Activated CD8-positive, alpha-beta memory T cell treated with anti-CD3 and anti-CD28 coated beads for 4 hours (primary cell): Measurements from ENCODE around the gene TMEM63B.
A peak's percentile ranks its signal among the peaks of the same experiment; 100 is the strongest.

Experiments
- DNase-seq, 2 donors: peaks; one replicate each; pipeline ENCODE4 v3.0.0-alpha.2; 2020; ENCODE audit warnings: low read depth in 2 of 2

The TMEM63B gene

GRCh38 chr6:44117397-44118128 is 9.8 kb upstream of the TMEM63B start:
- DNase-seq = no peak

DNA sequence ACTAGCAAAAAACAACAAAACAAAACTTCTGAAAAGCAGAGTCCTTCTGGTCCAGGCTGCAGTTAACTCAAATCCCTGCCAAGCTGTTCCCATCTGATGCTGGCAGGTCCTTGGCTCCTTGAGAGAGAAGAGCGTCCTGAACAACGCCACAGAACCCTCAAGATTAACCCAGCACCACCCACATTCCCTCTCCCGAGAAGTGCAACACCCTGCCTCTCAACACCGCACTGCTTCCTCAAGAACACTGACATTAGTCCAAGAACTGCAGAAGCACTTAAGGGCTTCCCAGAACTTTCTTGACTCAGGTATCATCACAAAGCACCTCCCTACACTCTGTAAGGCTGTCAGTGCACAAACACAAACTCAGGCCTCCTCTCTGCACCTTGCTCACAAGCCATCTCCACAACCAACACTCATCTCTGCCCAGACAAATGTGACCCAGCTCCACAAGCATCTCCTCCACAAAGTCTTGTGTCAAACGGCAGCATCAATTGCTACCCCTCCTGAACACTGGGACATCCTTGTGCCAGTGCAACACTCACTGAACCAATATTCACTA is 7.6 kb upstream of the TMEM63B start:
- no peak for DNase-seq

- no peak for DNase-seq
Measured at GRCh38 chr6:44120692-44121443, 6.5 kb upstream of the TMEM63B start.

- DNase-seq = no peak
Measured at GRCh38 chr6:44122801-44123200, 4.6 kb upstream of the TMEM63B start.

DNA sequence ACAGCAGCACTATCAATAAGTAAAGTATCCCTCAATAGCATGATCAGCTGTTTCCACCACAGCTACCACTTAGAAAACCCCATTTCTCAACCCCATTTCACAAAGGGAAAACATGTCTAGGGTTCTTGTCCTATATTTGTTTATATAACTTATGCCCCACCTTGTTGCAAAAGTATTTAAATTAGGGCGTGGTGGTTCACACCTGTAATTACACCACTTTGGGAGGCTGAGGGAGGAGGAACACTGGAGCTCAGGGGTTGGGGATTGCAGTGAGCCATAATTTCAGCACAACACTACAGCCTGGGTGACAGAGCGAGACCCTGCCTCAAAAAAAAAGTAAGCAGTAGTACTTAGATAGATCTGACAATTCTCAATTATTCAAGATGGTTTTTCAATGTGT is 3.8 kb upstream of the TMEM63B start:
- no peak for DNase-seq

DNA sequence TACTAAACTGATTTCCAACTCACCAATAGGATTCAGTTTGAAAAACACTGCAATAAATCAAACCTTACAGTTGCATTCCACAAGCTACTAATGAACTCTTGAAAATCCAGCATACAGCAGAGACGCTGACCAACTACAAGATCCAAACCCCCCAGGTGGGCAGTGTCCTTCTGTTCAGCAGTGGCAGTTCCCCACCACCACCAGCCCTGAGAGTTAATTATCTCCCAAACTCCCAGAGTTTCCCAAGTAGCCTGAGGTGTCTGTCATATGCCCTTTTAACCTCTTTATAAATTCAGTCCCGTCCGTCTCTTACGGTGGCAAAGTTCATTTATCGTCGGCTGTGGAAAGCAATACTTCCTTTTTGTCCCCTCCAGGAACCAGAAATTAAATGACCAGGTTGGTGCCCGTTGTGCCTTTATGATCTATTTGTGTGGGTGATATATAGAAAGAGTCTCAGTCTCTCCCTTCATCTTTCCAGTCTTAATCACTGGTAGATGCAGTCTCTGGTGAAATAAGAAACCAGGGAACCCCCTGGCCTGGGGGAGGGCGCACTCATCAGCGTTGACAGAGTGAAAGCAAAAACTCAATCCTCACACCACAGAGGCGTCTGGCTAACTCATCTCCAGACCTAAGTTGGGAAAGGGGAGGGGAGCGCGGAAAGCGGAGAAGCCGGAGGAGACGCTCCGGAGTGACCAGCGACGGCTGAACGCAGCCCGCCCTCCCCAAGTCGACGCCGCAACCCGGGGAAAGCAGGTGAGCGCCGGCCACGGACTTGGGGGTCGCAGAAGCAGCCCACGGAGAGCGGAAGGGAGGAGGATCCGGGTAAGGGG is 819 bp upstream of the TMEM63B start:
- peak; percentile 54 to 66 for DNase-seq

DNA sequence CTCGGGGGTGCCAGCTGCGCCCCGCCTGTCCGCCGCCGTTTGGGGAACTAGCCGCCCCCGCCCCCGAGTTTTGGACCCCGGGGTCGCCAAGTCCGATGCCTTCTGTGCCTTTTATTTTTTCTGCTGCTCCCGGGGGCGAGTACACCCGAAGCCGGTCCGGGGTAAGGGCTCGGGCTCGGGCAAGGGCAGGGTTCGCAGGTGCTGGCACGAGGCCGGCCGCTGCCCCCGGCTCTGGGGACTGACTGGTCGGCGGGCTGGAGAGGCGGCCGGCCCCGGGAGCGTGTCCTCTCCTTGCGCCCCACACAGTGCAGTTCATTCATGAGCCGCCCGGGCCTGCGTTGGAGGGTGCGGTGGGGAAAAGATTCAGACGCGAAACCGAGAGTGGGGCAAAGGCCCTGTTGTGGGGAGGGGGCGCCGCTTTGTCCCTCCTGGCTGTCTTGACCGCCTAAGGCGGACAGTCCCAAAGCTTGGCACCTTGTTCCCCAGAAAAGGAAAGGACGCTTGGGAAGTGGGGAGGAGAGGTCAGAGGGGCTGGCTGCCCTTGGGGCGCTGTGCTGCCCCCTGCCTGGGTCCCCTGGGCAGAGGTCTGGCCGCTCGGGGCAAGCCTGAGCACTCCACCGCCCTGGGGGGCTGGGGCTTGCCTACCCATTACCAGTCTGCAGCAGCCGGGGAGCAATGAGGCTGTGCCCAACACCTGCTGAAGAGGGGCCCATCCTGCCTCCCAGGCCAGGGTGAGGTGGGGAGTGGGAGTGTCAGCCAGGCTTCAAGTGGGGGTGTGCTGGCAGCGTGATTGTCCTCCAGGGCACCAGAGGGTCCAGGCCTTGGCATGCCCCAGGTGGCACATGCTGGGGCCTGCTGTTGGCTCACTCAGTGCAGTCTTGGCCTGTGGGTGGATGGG is 915 bp downstream of the TMEM63B start:
- DNase-seq = no peak

DNA sequence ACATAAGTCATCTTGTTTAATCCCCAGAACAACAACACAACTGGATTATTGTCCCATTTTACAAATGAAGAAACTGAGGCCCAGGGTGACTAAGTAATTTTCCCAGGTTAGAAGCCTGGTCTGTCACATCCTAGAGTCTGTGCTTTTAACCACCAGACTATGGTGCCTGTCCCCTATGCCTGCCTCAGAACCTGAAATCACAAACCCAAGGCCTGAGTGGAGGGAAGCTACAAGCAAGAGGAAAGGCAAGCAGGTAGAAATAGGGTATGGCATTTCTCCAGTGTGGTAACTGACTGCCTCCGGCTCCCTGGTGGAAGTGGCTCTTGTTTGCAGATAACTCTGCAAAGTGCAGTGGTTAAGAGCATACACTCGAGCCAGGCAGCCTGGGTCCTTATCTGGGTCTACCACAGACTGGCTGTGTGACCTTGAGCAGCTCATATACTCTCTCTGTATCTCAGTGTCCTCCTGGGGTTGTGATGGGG is 2.5 kb downstream of the TMEM63B start:
- DNase-seq = no peak

- no peak for DNase-seq
Measured at GRCh38 chr6:44131892-44132291, 4.5 kb downstream of the TMEM63B start.

- no peak for DNase-seq
Measured at GRCh38 chr6:44132476-44132875, 5.1 kb downstream of the TMEM63B start.

DNA sequence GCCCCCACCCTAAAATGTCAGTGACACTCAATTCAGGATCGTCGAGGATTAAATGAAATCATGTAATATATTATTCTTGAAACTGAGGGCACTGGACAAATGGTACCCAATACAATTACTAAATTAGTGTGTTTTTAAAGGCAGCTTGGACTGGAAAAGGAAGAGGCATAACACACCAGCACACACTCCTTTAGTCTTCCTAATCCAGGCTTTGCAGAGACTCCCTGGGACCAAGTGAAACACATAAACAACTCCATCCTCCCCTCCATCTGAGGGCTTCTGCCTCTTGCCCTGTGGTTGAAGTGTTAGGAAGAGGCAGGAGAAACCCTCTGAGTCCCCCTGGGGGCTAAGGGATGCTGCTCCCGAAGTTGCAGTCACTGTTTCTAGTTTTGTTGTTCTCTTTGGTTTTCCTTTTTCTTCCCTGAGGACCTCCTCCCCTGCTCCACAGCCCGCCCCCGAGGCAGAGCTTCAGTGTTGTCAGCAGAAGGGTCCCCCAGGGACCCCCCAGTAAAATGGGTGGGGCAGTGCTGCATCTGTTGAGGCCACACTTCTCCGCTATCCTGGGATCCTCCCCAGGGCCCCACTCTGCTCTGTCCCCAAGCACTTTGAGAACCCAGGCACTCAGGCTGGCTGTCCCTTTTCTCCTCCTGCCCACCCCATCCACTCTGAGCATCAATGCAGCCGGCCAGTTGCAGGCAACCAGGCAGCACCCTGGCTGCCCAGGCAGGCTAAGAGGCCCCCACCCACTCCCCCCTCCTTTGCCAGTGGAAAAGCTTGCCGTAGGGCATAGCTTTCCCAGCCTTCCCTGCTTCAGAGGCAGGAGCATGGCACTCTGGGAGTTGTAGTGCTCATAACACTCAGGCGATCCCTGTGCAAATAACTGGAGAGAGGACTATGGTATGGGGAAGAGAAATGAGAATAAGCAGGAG is 5.9 kb downstream of the TMEM63B start:
- DNase-seq = no peak

DNA sequence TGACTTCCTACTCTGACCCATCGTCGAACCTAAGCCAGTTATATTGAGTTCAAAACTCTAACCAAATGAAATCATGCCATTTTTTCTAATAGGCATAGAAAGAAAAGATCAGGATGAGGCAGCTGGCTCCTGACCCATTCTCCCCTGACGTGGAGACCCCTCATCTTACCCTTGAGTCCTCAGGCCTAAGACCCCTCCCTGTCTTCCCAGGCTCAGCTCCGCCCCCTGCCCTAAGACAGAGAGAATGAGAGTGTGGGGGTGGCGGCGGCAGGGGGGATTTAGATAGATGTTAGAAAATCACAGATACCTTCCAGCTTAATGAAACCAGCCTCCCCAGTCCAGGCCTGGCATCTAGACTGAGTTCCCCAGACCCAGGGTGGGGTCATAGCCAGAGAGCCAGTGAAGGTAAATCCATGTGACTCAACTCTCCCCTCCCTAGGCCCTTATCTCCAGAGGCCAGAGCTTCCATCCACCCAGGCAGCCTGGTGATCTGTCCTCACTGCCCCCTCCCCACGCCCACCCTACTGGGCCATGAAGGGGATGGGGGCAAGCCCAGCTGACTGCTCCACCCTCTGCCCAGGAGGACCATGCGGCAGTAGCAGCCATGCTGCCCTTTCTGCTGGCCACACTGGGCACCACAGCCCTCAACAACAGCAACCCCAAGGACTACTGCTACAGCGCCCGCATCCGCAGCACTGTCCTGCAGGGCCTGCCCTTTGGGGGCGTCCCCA is 6.8 kb downstream of the TMEM63B start:
- DNase-seq = no peak

GRCh38 chr6:44135173-44135758 is 7.9 kb downstream of the TMEM63B start:
- DNase-seq = no peak

GRCh38 chr6:44135875-44136274 is 8.5 kb downstream of the TMEM63B start:
- no peak for DNase-seq

DNA sequence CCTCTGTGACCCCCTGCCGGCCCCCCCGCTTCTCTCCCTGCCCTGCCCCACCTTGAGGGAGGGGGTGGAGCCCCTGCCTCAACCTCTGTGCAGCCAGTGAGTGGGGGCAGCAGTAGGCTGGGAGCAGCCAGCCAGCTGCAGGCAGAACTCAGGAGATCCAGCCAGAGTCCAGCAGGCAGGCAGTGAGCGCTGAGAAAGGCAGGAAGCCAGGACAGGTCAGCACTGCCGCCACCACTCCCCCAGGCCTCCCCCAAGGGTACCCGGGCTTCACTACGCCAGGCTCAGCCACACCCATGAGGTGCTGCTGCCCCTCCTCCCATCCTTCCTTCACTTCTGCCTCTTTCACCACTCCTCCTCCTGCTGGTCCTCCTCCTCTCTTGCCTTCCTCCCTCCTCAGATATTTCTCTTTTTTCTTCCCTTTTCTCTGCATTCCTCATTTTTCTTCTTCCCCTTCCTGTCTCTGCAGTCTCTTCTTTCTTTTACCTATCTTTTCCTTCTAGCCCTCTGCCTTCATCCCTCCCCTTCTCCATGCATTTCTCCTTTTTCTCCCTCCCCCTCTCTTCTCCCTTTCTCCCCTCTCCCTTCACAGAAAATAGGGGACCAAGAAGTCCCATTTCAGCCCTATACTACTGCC is 11.5 kb downstream of the TMEM63B start:
- DNase-seq = no peak

DNA sequence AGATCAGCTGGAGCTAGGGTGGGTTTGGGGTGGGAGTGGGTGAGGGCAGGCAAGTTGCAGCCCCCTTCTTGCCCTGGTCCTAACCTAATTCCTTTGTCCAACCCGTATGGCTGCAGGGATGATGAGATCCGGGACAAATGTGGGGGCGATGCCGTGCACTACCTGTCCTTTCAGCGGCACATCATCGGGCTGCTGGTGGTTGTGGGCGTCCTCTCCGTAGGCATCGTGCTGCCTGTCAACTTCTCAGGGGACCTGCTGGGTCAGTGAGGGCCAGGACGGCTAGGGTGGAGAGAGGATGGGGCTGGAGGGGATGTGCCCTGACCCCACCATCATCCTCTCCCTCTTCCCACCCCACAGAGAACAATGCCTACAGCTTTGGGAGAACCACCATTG is 12.0 kb downstream of the TMEM63B start:
- DNase-seq = no peak

DNA sequence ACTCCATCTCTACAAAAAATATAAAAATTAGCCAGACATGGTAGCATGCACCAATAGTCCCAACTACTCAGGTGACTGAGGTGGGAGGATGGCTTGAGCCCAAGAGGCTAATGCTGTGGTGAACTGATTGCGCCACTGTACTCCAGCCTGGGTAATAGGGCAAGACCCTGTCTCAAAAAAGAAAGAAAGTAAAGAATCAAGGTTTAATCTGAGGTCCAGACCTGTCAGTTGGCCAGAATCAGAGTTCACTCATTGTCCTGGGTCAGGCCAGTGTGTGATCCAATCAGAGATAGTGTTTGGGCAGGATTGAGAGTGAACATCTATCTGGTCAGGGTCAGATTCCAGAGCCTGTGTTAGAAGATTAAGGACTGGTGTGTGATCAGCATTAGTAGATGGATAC is 15.5 kb downstream of the TMEM63B start:
- no peak for DNase-seq

DNA sequence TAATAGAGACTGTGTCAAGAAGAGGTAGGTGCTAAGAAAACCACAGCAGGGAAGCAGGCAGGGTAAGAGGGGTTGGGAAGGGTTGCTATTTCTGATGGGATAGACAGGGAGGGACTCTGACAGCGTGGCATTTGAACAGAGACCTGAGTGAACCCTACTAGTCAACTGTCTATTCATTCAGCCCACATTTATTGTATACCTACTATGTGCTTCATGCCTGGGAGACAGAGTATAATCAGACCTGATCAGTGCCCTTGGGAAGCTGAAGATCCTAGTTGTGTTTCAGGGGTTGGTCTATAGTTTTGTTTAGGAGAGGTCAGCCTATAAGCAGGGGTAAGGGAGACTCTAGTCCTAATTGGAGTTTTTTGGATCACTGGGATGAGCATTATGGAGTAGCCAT is 16.4 kb downstream of the TMEM63B start:
- no peak for DNase-seq
